Measurements from ENCODE around the gene MUC16.

DNA sequence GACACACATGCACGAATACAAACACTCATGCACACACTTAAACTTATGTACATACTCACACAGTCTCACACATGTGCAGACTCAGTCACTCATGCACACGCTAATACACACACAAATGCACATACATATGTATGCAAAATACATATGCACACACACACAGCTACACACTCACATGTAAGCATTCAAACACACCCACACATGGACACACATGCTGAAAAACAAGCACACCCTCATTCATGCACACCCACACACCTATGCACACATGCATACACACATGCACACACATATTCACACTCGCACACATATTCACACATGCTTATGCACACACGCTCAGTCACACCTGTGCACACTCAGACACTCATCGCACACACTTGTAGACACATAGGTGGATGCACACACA lies 9.3 kb downstream of the MUC16 start:
- TF ChIP-seq, protein P1, sequence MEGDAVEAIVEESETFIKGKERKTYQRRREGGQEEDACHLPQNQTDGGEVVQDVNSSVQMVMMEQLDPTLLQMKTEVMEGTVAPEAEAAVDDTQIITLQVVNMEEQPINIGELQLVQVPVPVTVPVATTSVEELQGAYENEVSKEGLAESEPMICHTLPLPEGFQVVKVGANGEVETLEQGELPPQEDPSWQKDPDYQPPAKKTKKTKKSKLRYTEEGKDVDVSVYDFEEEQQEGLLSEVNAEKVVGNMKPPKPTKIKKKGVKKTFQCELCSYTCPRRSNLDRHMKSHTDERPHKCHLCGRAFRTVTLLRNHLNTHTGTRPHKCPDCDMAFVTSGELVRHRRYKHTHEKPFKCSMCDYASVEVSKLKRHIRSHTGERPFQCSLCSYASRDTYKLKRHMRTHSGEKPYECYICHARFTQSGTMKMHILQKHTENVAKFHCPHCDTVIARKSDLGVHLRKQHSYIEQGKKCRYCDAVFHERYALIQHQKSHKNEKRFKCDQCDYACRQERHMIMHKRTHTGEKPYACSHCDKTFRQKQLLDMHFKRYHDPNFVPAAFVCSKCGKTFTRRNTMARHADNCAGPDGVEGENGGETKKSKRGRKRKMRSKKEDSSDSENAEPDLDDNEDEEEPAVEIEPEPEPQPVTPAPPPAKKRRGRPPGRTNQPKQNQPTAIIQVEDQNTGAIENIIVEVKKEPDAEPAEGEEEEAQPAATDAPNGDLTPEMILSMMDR (IDR thresholded peaks at IDR 0.05; ENCODE audit: low read length) = no peak
- no peak for TF ChIP-seq EZH2 (IDR thresholded peaks at IDR 0.05; ENCODE audit: borderline replicate concordance, low read length)

Measured in OCI-LY1 (cell line).